ENCODE data around the gene DNMT1.

DNA sequence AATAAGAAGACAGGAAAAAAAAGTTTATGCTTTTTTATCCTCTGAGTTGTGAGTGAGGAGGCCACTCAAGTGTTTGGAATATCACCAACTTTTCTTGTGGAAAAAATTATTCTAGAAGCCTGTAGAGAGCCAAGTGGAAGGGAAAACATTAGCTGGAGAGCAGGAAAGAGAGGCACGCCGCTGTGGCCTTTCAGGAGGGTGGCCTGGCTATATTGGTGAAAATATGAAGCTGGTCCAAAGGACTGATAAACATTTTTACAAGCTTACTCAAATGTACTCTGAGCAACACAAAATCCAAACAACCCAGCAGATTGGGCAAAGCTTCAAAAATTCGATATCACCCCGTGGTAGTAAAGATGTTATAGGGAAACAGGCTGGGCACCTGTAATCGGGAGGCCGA is 72.7 kb downstream of the DNMT1 start:
- TF ChIP-seq GATA2 (IDR thresholded peaks at IDR 0.05; ENCODE audit: low read depth, low read length) (no peak), GATA3 (IDR thresholded peaks at IDR 0.05; ENCODE audit: low read depth, low read length) (no peak)
